ENCODE data around the gene CBFA2T2.

- no peak for TF ChIP-seq CTCF (IDR thresholded peaks at IDR 0.05)
- no peak for TF ChIP-seq POLR2AphosphoS5 (IDR thresholded peaks at IDR 0.05; ENCODE audit: low read depth, low read length)
Measured at GRCh38 chr20:33649201-33649681, 159.3 kb downstream of the CBFA2T2 start.

Measured in Panc1 (cell line).